ENCODE measurements around the gene TSEN54. TPM values are rescaled to one million over a fixed set of nuclear protein-coding genes. Genes with fewer than 3 reads are reported as not detected.
"Not testable (repeated sequence)": the region's sequence is repeated elsewhere in the genome, so short reads cannot be mapped to it uniquely, and the experiment has no call there.

Gene TSEN54
- total RNA-seq, 4 donors from 2014 or later: 15.4 to 31.2 (median 17.8) TPM

GRCh38 chr17:75516619-75517296 lies 430 bp downstream of the TSEN54 start:
- in situ Hi-C loops (cut with MboI; ENCODE audit: low sequenced_read_pairs in 4 of 4): loop anchor here in 1 of 4 donors (10.0 kb wide), 1 partner anchor 92 kb away; no protein-coding TSS in a partner anchor
- no peak for DNase-seq
- H3K27ac ChIP-seq: peak overlapping the region; percentile 54 to 91 (median 68)

GRCh38 chr17:75517297-75517865 lies 1.1 kb downstream of the TSEN54 start:
- ATAC-seq: no peak
- peaks cover 23 to 35% of the 10 kb centered on the region in 2 donors for H3K4me1 ChIP-seq
- H3K27me3 ChIP-seq: no peaks in the 10 kb centered on the region
- no peak for DNase-seq
- H3K4me3 ChIP-seq: peak overlapping the region; percentile 79 to 87 (median 82)
- intact Hi-C loops (cut with DNase I; ENCODE audit: low total_unique reads): loop anchor here (10.0 kb wide), 2 partner anchors 223 to 253 kb away; partner anchors contain the start of genes GGA3 and MRPS7
- H3K36me3 ChIP-seq: peaks cover 0 to 6% of the 10 kb centered on the region in 2 donors
- peak overlapping the region in 2 of 4 donors; percentile 54 to 91 for H3K27ac ChIP-seq
- H3K9me3 ChIP-seq: no peaks in the 10 kb centered on the region
- TF ChIP-seq CTCF (IDR thresholded peaks at IDR 0.05 in 4 of 5, conservative IDR thresholded peaks at IDR 0.05 in 1 of 5): peak in 1 of 5 experiments; percentile 15
- no peak for TF ChIP-seq POLR2A (IDR thresholded peaks at IDR 0.05)
- in situ Hi-C loops (cut with MboI; ENCODE audit: low sequenced_read_pairs in 4 of 4): loop anchor here in 1 of 4 donors (10.0 kb wide), 1 partner anchor 93 kb away; no protein-coding TSS in a partner anchor

More at GRCh38 chr17:75516619-75517296, 430 bp downstream of the TSEN54 start:
- Histone ChIP-seq H3K36me3 (peaks cover 0 to 6% of the 10 kb centered on the region in 2 donors), H3K9me3 (no peaks in the 10 kb centered on the region), H3K27me3 (no peaks in the 10 kb centered on the region), H3K4me3 (peak overlapping the region; percentile 79 to 87 (median 82)), H3K4me1 (peaks cover 30 to 41% of the 10 kb centered on the region in 2 donors)
- intact Hi-C loops (cut with DNase I; ENCODE audit: low total_unique reads): loop anchor here (1.0 to 10.0 kb wide), 4 partner anchors 9 to 252 kb away; partner anchors contain the start of genes GGA3, LLGL2 and MRPS7
- TF ChIP-seq POLR2A (IDR thresholded peaks at IDR 0.05): no peak
- no peak for TF ChIP-seq CTCF (IDR thresholded peaks at IDR 0.05 in 4 of 5, conservative IDR thresholded peaks at IDR 0.05 in 1 of 5)
- no peak for ATAC-seq

GRCh38 chr17:75518201-75518600 lies 1.9 kb downstream of the TSEN54 start:
- no peak for DNase-seq
- intact Hi-C loops (cut with DNase I; ENCODE audit: low total_unique reads): loop anchor here (10.0 kb wide), 2 partner anchors 223 to 253 kb away; partner anchors contain the start of genes GGA3 and MRPS7
- no peak for ATAC-seq
- in situ Hi-C loops (cut with MboI; ENCODE audit: low sequenced_read_pairs in 4 of 4): loop anchor here in 1 of 4 donors (10.0 kb wide), 1 partner anchor 93 kb away; no protein-coding TSS in a partner anchor
- TF ChIP-seq POLR2A (IDR thresholded peaks at IDR 0.05) (no peak), CTCF (IDR thresholded peaks at IDR 0.05 in 4 of 5, conservative IDR thresholded peaks at IDR 0.05 in 1 of 5) (no peak)
- no peak overlapping the region for H3K27ac ChIP-seq
- H3K9me3 ChIP-seq: no peaks in the 10 kb centered on the region
- H3K27me3 ChIP-seq: no peaks in the 10 kb centered on the region
- peaks cover 0 to 6% of the 10 kb centered on the region in 2 donors for H3K36me3 ChIP-seq
- peaks cover 19 to 27% of the 10 kb centered on the region in 2 donors for H3K4me1 ChIP-seq
- no peak overlapping the region for H3K4me3 ChIP-seq

- peaks cover 0 to 6% of the 10 kb centered on the region in 2 donors for H3K36me3 ChIP-seq
- no peak overlapping the region for H3K4me3 ChIP-seq
- in situ Hi-C loops (cut with MboI; ENCODE audit: low sequenced_read_pairs in 4 of 4) (loop anchor here in 1 of 4 donors (10.0 kb wide), 1 partner anchor 94 kb away; no protein-coding TSS in a partner anchor), intact Hi-C loops (cut with DNase I; ENCODE audit: low total_unique reads) (loop anchor here (10.0 kb wide), 2 partner anchors 224 to 254 kb away; partner anchors contain the start of genes GGA3 and MRPS7)
- no peak for TF ChIP-seq CTCF (IDR thresholded peaks at IDR 0.05 in 4 of 5, conservative IDR thresholded peaks at IDR 0.05 in 1 of 5)
- no peak for TF ChIP-seq POLR2A (IDR thresholded peaks at IDR 0.05)
- DNase-seq (no peak), ATAC-seq (no peak)
- no peaks in the 10 kb centered on the region for H3K27me3 ChIP-seq
- no peaks in the 10 kb centered on the region for H3K9me3 ChIP-seq
- peaks cover 11 to 19% of the 10 kb centered on the region in 2 donors for H3K4me1 ChIP-seq
- H3K27ac ChIP-seq: no peak overlapping the region
These were observed 2.7 kb downstream of the TSEN54 start for GRCh38 chr17:75518983-75519537.

- peaks cover 5 to 11% of the 10 kb centered on the region in 2 donors for H3K4me1 ChIP-seq
- ATAC-seq; H3K27ac ChIP-seq; DNase-seq; H3K27me3 ChIP-seq; H3K4me3 ChIP-seq; H3K36me3 ChIP-seq; intact Hi-C loops (cut with DNase I; ENCODE audit: low total_unique reads); in situ Hi-C loops (cut with MboI; ENCODE audit: low sequenced_read_pairs in 4 of 4); H3K9me3 ChIP-seq: not testable (repeated sequence)
These were observed 4.1 kb downstream of the TSEN54 start for GRCh38 chr17:75520413-75520812.

All from gastrocnemius medialis (tissue), 4 donors.